GM12878 (cell line): ENCODE results near the gene GSTP1. TPM values are rescaled to one million over a fixed set of nuclear protein-coding genes. Genes with fewer than 3 reads are reported as not detected.

ENCODE experiments used
- BACH1 ChIP-seq: fragments of 450-650 bp; IDR thresholded peaks from 2 replicates; pipeline ENCODE4 v1.6.1; 2017; ENCODE audit warnings: mild to moderate bottlenecking, borderline replicate concordance
- CBX5 ChIP-seq: sonication (generic); IDR thresholded peaks from 2 replicates; pipeline ENCODE4 v1.6.1; 2016; ENCODE audit warnings: low read depth, moderate library complexity, mild to moderate bottlenecking, inconsistent platforms
- CEBPB ChIP-seq, 2 experiments: fragments of 150-350 bp in 1 of 2; IDR thresholded peaks; 2 replicates each; pipeline ENCODE4 v1.6.1; 2012 to 2014; ENCODE audit warnings: low read depth in 2 of 2, low read length in 2 of 2, borderline replicate concordance in 1 of 2, inconsistent platforms in 1 of 2
- CHD1 ChIP-seq: IDR thresholded peaks from 2 replicates; pipeline ENCODE4 v1.6.1; 2012; ENCODE audit warnings: low read depth, low read length, improper control_type of control experiment
- CREB1 ChIP-seq: IDR thresholded peaks from 2 replicates; pipeline ENCODE4 v1.6.1; 2012; ENCODE audit warnings: low read depth, mild to moderate bottlenecking, inconsistent platforms
- CREM ChIP-seq: IDR thresholded peaks from 2 replicates; pipeline ENCODE4 v1.6.1; 2014; ENCODE audit warnings: antibody characterized with exemption, low read depth
- CTCF ChIP-seq, 3 experiments: IDR thresholded peaks in 2 of 3; conservative IDR thresholded peaks in 1 of 3; 2 replicates each; pipeline ENCODE4 v1.5.1; 2011; ENCODE audit warnings: low read depth in 3 of 3, low read length in 3 of 3, mild to moderate bottlenecking in 3 of 3, control low read depth in 2 of 3, moderate library complexity in 2 of 3, inconsistent platforms in 1 of 3, mixed read lengths in 1 of 3; ENCODE audit not compliant: control insufficient read depth in 2 of 3, insufficient read depth in 1 of 3; ENCODE audit errors: extremely low read depth in 1 of 3
- E2F4 ChIP-seq: IDR thresholded peaks from 2 replicates; pipeline ENCODE4 v1.6.1; 2012; ENCODE audit warnings: low read depth, low read length, improper control_type of control experiment
- HDAC2 ChIP-seq: fragments of 200-600 bp; sonication (generic); IDR thresholded peaks from 2 replicates; pipeline ENCODE4 v1.6.1; 2017
- IKZF1 ChIP-seq: fragments of 450-650 bp; conservative IDR thresholded peaks from 2 replicates; pipeline ENCODE4 v1.6.1; 2017; ENCODE audit warnings: antibody characterized with exemption, mild to moderate bottlenecking
- IKZF2 ChIP-seq, 2 experiments: fragments of 450-650 bp; IDR thresholded peaks; 2 replicates each; pipeline ENCODE4 v1.6.1; 2017; ENCODE audit warnings: mild to moderate bottlenecking in 2 of 2, moderate library complexity in 2 of 2
- NFYB ChIP-seq: IDR thresholded peaks from 2 replicates; pipeline ENCODE4 v1.6.1; 2011; ENCODE audit warnings: low read depth, mild to moderate bottlenecking, low read length, improper control_type of control experiment, moderate library complexity; ENCODE audit not compliant: insufficient read depth
- RAD21 ChIP-seq: IDR thresholded peaks from 2 replicates; pipeline ENCODE4 v1.6.1; 2011; ENCODE audit warnings: mild to moderate bottlenecking, low read depth, low read length, moderate library complexity; ENCODE audit not compliant: insufficient read depth
- RCOR1 ChIP-seq: conservative IDR thresholded peaks from 2 replicates; pipeline ENCODE4 v1.6.1; 2012; ENCODE audit warnings: low read depth, low read length, improper control_type of control experiment
- RELA ChIP-seq: fragments of 450-650 bp; IDR thresholded peaks from 2 replicates; pipeline ENCODE4 v1.8.0; 2014; ENCODE audit warnings: borderline replicate concordance; ENCODE audit not compliant: partially characterized antibody
- SMAD1 ChIP-seq: fragments of 450-650 bp; IDR thresholded peaks from 2 replicates; pipeline ENCODE4 v1.6.1; 2018; ENCODE audit warnings: mild to moderate bottlenecking, low read depth; ENCODE audit not compliant: partially characterized antibody
- SMC3 ChIP-seq: IDR thresholded peaks from 2 replicates; pipeline ENCODE4 v1.6.1; 2011; ENCODE audit warnings: low read length, improper control_type of control experiment, borderline replicate concordance
- SP1 ChIP-seq: IDR thresholded peaks from one replicate; pipeline ENCODE4 v1.6.1; 2011; ENCODE audit warnings: low read depth, low read length
- TARDBP ChIP-seq: IDR thresholded peaks from 2 replicates; pipeline ENCODE4 v1.6.1; 2016; ENCODE audit warnings: borderline replicate concordance
- TBL1XR1 ChIP-seq: IDR thresholded peaks from 2 replicates; pipeline ENCODE4 v1.6.1; 2012; ENCODE audit warnings: low read depth, low read length, improper control_type of control experiment
- TCF12 ChIP-seq: IDR thresholded peaks from 2 replicates; pipeline ENCODE4 v1.6.1; 2011; ENCODE audit warnings: low read depth, mild to moderate bottlenecking, low read length
- YY1 ChIP-seq: IDR thresholded peaks from 2 replicates; pipeline ENCODE4 v1.6.1; 2011; ENCODE audit warnings: low read depth, mild to moderate bottlenecking, low read length
- ZNF24 ChIP-seq: fragments of 450-650 bp; IDR thresholded peaks from 2 replicates; pipeline ENCODE4 v1.6.1; 2017; ENCODE audit warnings: antibody characterized with exemption, mild to moderate bottlenecking
- ZSCAN29 ChIP-seq: fragments of 450-650 bp; IDR thresholded peaks from 2 replicates; pipeline ENCODE4 v1.6.1; 2017; ENCODE audit warnings: mild to moderate bottlenecking, moderate library complexity
- polyA plus RNA-seq, 11 experiments: library from polyadenylated mRNA; depleted of rRNA in 4 of 11; unstranded in 6 of 11; stranded (reverse) in 5 of 11; fragments of >200 nt; fragmentation: Nextera tagmentation in 4 of 11; fragmentation: Illumina TruSeq in 1 of 11; extraction: Ambion mirVana in 4 of 11; extraction: Trizol in 1 of 11; gene quantifications; 1 replicate in 1 of 11; 2 replicates in 10 of 11; pipeline versions ENCODE4 v1.2.1 to v1.2.3, GENCODE V29; 2011 to 2016; ENCODE audit warnings: inconsistent platforms in 2 of 11, missing spikeins in 2 of 11, low read depth in 1 of 11
- total RNA-seq, 4 experiments: library from RNA; depleted of rRNA in 3 of 4; stranded (reverse); fragments of >200 nt in 3 of 4; fragmentation: Illumina TruSeq in 1 of 4; extraction: Trizol in 1 of 4; gene quantifications; 2 replicates each; pipeline versions ENCODE4 v1.2.1 to v1.2.3, GENCODE V29; 2013 to 2021

The GSTP1 gene
- total and polyA plus RNA-seq, 10 of the 15 experiments (the other 5 are each of a cell fraction or from before 2014, with no cell fraction given), result 469 to 1,788 (median 955) TPM

DNA sequence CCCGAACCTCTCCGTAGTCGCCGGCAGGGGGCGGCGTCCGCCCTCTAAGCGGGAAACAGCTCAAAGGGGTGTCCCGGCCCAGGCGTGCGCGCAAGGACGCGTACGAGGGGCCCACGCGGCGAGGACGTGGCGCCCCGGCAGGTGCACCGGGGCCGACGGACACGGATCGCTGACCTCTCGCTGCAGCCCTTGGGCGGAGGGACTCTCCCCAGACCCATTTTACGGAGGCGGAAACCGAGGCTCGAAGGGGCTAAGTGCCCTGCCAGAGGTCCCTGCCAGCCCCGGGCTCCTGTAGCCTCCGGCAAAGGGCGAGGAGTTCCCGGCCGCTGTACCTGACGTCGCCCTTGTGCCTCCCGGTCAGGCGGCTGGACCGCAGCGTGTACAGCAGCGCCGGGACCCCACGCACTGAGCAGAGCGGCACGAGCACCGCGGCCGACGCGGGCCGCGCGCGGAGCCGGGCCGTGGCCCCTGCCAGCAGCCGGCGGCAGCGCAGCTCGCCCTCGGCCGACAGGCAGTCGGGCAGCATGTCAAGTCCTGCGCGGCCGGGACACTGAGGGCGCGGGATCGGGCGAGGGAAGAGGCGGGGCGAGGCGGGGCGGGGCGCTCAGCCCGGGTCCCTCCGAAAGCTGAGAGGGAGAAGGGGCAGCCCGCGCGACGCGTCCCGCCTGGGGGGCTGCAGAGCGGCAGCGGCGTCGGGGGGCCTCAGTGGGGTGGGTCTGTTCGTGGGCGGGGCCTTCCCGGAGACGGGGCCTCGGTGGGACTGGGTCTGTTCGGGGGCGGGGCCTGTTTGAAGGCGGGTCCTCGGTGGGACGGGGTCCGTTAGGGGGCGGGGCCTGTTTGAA, 46.0 kb downstream of the GSTP1 start, which contains the start of gene NUDT8 (continued):
- TF ChIP-seq CTCF (IDR thresholded peaks at IDR 0.05 in 2 of 3, conservative IDR thresholded peaks at IDR 0.05 in 1 of 3; ENCODE audit: control insufficient read depth in 2 of 3, extremely low read depth in 1 of 3, insufficient read depth in 1 of 3, low read depth in 3 of 3, low read length in 3 of 3), result peak; percentile 85 to 90 (median 88)
- TF ChIP-seq ZNF24, result no peak
- peak; percentile 55; the same call in 1 of the 2 replicates for TF ChIP-seq CBX5
- peak; percentile 71; the same call in 1 of the 2 replicates for TF ChIP-seq CREB1
- peak; percentile 30; the same call in 1 of the 2 replicates for TF ChIP-seq CREM
- peak; percentile 89 for TF ChIP-seq TCF12
- peak; percentile 77 for TF ChIP-seq BACH1
- TF ChIP-seq HDAC2, result no peak
- peak; percentile 78; the same call in 1 of the 2 replicates for TF ChIP-seq TARDBP
- peak; percentile 80; the same call in 1 of the 2 replicates for TF ChIP-seq E2F4
- peak; percentile 93; the same call in 1 of the 2 replicates for TF ChIP-seq RCOR1
- TF ChIP-seq IKZF2 (IDR thresholded peaks at IDR 0.05), result peak; percentile 28 to 37; a peak in 2 of 4 replicates
- TF ChIP-seq TBL1XR1, result peak; percentile 9; the same call in 1 of the 2 replicates
- TF ChIP-seq SMAD1, result no peak
- no peak for TF ChIP-seq CHD1
- peak; percentile 66; the same call in 1 of the 2 replicates for TF ChIP-seq YY1
- peak; percentile 90 for TF ChIP-seq IKZF1
- TF ChIP-seq ZSCAN29, result peak; percentile 31; the same call in 1 of the 2 replicates
- TF ChIP-seq CEBPB (IDR thresholded peaks at IDR 0.05; ENCODE audit: borderline replicate concordance in 1 of 2, low read depth in 2 of 2, low read length in 2 of 2), result no peak
- no peak for TF ChIP-seq NFYB
- peak; percentile 37 for TF ChIP-seq SP1
- TF ChIP-seq RELA, result peak; percentile 30
- TF ChIP-seq SMC3, result peak; percentile 79
- TF ChIP-seq RAD21, result peak; percentile 79
